Breast epithelium (tissue), 4 donors: ENCODE data around the gene WEE1. TPM values are rescaled to one million over a fixed set of nuclear protein-coding genes. Genes with fewer than 3 reads are reported as not detected.

Experiments used
- DNase-seq, 2 donors: peaks; one replicate each; pipeline ENCODE4 v3.0.0-alpha.2; 2019; ENCODE audit warnings: low spot score in 2 of 2
- H3K27ac ChIP-seq, 2 donors: fragments of 200-600 bp; sonication (generic) in 1 of 2; one replicate each; pipeline ENCODE4 v1.5.1; 2016 to 2019; ENCODE audit warnings: mild to moderate bottlenecking in 1 of 2
- H3K27me3 ChIP-seq, 2 donors: fragments of 200-600 bp; sonication (generic) in 1 of 2; one replicate each; pipeline versions ENCODE4 v1.5.1 to v1.6.0; 2017 to 2019; ENCODE audit warnings: control low read depth in 1 of 2, mild to moderate bottlenecking in 1 of 2
- H3K36me3 ChIP-seq: fragments of 200-600 bp; one replicate; pipeline ENCODE4 v1.5.1; 2019
- H3K4me1 ChIP-seq, 2 donors: fragments of 200-600 bp; sonication (generic); one replicate each; pipeline ENCODE4 v1.5.1; 2016 to 2019; ENCODE audit warnings: control low read depth in 1 of 2
- H3K4me3 ChIP-seq, 3 donors: fragments of 200-600 bp; sonication (generic); 1 replicate in 2 of 3; 2 replicates in 1 of 3; pipeline ENCODE4 v1.5.1; 2016 to 2019; ENCODE audit warnings: mild to moderate bottlenecking in 3 of 3, moderate library complexity in 2 of 3
- H3K9me3 ChIP-seq, 2 donors: fragments of 200-600 bp; sonication (generic) in 1 of 2; one replicate each; pipeline ENCODE4 v1.5.1; 2016 to 2019; ENCODE audit warnings: control low read depth in 1 of 2
- CTCF ChIP-seq, 3 donors: fragments of 450-650 bp; IDR thresholded peaks; one replicate each; pipeline ENCODE4 v1.5.1; 2016 to 2017; ENCODE audit warnings: antibody characterized with exemption in 3 of 3, mild to moderate bottlenecking in 3 of 3, moderate library complexity in 3 of 3
- POLR2A ChIP-seq: fragments of 450-650 bp; IDR thresholded peaks from one replicate; pipeline ENCODE4 v1.6.1; 2016; ENCODE audit warnings: antibody characterized with exemption, mild to moderate bottlenecking, moderate library complexity
- POLR2AphosphoS5 ChIP-seq, 3 donors: sonication (generic); formaldehyde crosslinking; IDR thresholded peaks; one replicate each; pipeline ENCODE4 v1.6.1; 2017; ENCODE audit warnings: antibody characterized with exemption in 3 of 3
- intact Hi-C: fragments of 100-400 bp; cut with DNase I; formaldehyde crosslinking; loops from one replicate; pipeline ENCODE4 v1.15.1; 2023; ENCODE audit warnings: low total_unique reads
- total RNA-seq, 3 donors: library from RNA; depleted of rRNA; stranded (reverse); fragments of >200 nt; gene quantifications; one replicate each; pipeline ENCODE4 v1.1.0, GENCODE V29; 2016

Gene WEE1
- total RNA-seq, 3 donors from 2014 or later = 25.0 to 128 (median 66.5) TPM

- H3K4me3 ChIP-seq = peak overlapping the region; percentile 68 to 82 (median 72)
- H3K27me3 ChIP-seq = no peaks in the 10 kb centered on the region
- no peaks in the 10 kb centered on the region for H3K9me3 ChIP-seq
- peak overlapping the region; percentile 99 for H3K27ac ChIP-seq
- peak in 1 of 2 donors; percentile 55 for DNase-seq
- TF ChIP-seq CTCF (IDR thresholded peaks at IDR 0.05) (no peak), POLR2AphosphoS5 (IDR thresholded peaks at IDR 0.05) (no peak), POLR2A (no peak)
- no peaks in the 10 kb centered on the region for H3K36me3 ChIP-seq
- intact Hi-C loops = no loop called here
- H3K4me1 ChIP-seq = no peaks in the 10 kb centered on the region
Observed at GRCh38 chr11:9574622-9575259, 1.3 kb downstream of the WEE1 start.

GRCh38 chr11:9575260-9576240, 2.1 kb downstream of the WEE1 start:
- Histone ChIP-seq H3K4me1 (no peaks in the 10 kb centered on the region), H3K27ac (peak overlapping the region; percentile 99), H3K27me3 (no peaks in the 10 kb centered on the region), H3K9me3 (no peaks in the 10 kb centered on the region), H3K36me3 (no peaks in the 10 kb centered on the region), H3K4me3 (peak overlapping the region; percentile 68 to 82 (median 72))
- TF ChIP-seq POLR2A (peak; percentile 32), CTCF (IDR thresholded peaks at IDR 0.05) (no peak), POLR2AphosphoS5 (IDR thresholded peaks at IDR 0.05) (peak in 2 of 3 donors; percentile 88 to 93)
- intact Hi-C loops = no loop called here
- peak; percentile 66 to 74 for DNase-seq

GRCh38 chr11:9576701-9577381, 3.4 kb downstream of the WEE1 start:
- Histone ChIP-seq H3K4me1 (no peaks in the 10 kb centered on the region), H3K9me3 (no peaks in the 10 kb centered on the region), H3K4me3 (peak overlapping the region; percentile 68 to 82 (median 72)), H3K36me3 (peaks cover 3% of the 10 kb centered on the region), H3K27me3 (no peaks in the 10 kb centered on the region), H3K27ac (peak overlapping the region; percentile 50 to 99)
- no peak for TF ChIP-seq POLR2AphosphoS5 (IDR thresholded peaks at IDR 0.05)
- TF ChIP-seq CTCF (IDR thresholded peaks at IDR 0.05) = no peak
- intact Hi-C loops = no loop called here
- DNase-seq = no peak

GRCh38 chr11:9577556-9577955, 4.1 kb downstream of the WEE1 start:
- TF ChIP-seq POLR2A (no peak), POLR2AphosphoS5 (IDR thresholded peaks at IDR 0.05) (no peak), CTCF (IDR thresholded peaks at IDR 0.05) (no peak)
- peak overlapping the region; percentile 68 to 82 (median 72) for H3K4me3 ChIP-seq
- H3K36me3 ChIP-seq = peaks cover 6% of the 10 kb centered on the region
- no peaks in the 10 kb centered on the region for H3K27me3 ChIP-seq
- no peaks in the 10 kb centered on the region for H3K4me1 ChIP-seq
- intact Hi-C loops = no loop called here
- DNase-seq = no peak
- H3K27ac ChIP-seq = peak overlapping the region; percentile 40 to 99
- H3K9me3 ChIP-seq = no peaks in the 10 kb centered on the region
